IPS-18a (cell line): ENCODE results near the gene CDKAL1.

ENCODE experiments used
- H3K27ac ChIP-seq: one replicate; pipeline ENCODE4 v1.5.1; 2013; ENCODE audit warnings: low read length
- H3K27me3 ChIP-seq: one replicate; pipeline ENCODE4 v1.6.1; 2013; ENCODE audit warnings: mild to moderate bottlenecking, low read length; ENCODE audit not compliant: control insufficient read depth, insufficient read depth
- H3K36me3 ChIP-seq: one replicate; pipeline ENCODE4 v1.6.1; 2013; ENCODE audit warnings: low read depth, low read length; ENCODE audit not compliant: control insufficient read depth
- H3K4me1 ChIP-seq: one replicate; pipeline ENCODE4 v1.6.1; 2013; ENCODE audit warnings: low read depth, low read length; ENCODE audit not compliant: control insufficient read depth
- H3K4me3 ChIP-seq: one replicate; pipeline ENCODE4 v1.5.1; 2013; ENCODE audit warnings: low read length
- H3K9ac ChIP-seq: one replicate; pipeline ENCODE4 v1.6.1; 2013; ENCODE audit warnings: mild to moderate bottlenecking, low read length, moderate library complexity
- H3K9me3 ChIP-seq: one replicate; pipeline ENCODE4 v1.6.1; 2013; ENCODE audit warnings: low read depth, low read length; ENCODE audit not compliant: control insufficient read depth

Gene CDKAL1

DNA sequence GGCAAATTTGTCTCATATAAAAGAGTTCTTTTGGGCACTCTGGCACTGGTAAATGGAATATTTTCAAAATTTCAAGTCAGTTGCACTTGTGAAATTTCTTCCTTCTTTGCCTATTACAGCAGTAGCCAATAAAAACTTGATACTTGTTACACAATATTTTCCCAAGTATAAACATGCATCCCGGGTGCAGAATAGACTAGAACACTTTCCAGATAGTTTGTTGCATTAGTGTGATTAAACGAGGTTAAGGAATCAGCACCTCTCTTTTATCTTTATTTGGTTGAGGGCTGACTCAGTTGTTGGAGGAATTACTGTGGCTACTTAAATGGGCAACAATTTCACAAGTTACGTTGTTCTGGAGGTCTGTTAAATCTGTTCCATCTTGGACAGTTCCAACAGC lies 467.5 kb downstream of the CDKAL1 start:
- Histone ChIP-seq H3K36me3 (no peaks in the 10 kb centered on the region), H3K27ac (no peak overlapping the region), H3K4me3 (no peak overlapping the region), H3K4me1 (peaks cover 20% of the 10 kb centered on the region), H3K27me3 (no peaks in the 10 kb centered on the region), H3K9me3 (no peaks in the 10 kb centered on the region), H3K9ac (no peak overlapping the region)

DNA sequence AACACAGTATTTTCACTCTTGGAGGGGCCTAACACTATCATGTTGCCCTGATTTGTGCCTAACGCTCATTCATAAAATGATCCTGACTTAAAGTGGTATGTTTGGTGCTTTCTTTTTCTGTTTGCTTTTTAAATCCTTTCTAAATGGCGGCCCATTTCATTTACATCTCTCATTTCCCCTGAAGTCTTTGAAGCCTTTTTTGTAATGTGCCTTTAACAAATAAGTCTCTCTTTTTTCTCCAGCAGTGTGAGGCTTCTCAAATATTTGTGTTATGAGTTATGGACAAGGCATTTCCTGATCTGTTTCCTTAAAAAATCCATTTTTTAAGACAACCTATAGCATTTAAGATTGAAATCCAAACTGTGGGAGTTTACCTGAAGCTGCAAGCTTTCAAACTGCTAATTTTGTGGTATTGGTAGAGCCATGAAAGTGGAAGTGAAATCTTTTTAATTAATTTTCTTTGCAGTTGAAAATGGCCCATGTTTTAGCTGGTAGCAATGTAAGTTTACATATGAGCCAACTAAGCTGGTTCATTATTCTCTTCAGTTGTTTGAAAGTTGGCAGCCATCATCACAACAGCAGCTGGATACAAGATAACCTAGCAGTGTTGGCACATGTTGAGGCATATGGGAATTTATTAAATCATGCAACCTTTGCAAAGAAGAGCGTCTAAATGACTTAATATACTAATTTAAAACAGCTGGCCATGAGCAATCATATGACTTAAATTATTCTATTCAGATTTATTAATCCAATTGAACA lies 469.7 kb downstream of the CDKAL1 start:
- H3K4me3 ChIP-seq, result no peak overlapping the region
- H3K9ac ChIP-seq, result no peak overlapping the region
- no peak overlapping the region for H3K27ac ChIP-seq
- H3K36me3 ChIP-seq, result no peaks in the 10 kb centered on the region
- peaks cover 4% of the 10 kb centered on the region for H3K4me1 ChIP-seq
- H3K27me3 ChIP-seq, result no peaks in the 10 kb centered on the region
- H3K9me3 ChIP-seq, result no peaks in the 10 kb centered on the region

DNA sequence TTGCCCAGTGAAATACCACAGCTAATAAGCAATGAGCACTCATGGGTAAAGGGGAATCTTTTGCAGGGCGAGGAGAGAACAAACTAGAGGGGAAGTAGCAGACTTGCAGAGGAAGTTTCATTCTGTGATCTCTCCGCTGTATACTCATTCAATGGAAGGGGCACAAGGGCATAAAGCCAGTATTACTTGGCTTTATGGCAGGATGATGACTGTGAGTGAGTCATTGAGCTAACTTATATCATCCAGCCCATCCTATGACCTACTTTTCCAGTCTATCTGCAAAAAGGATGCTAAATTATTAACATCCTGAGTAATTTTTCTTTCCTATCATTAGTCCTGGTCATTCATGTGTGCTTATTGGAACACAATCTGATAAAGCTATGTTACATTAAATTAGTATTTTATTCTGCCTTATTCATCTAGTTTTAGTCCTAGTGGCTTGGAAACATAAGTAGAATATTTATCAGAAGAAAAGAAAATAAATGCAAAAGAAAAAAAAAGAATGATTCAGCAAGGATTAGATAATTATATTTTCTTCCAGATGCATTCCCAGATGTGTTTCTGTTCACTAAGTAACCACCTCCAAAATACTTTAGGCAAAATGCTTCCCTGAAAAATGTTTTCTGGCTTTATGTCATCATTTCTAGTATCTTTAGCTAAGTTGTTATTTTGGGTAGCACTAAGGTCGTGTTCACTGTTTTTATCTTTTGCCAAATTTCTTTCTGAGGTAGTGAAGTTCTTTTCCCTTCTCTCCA lies 471.7 kb downstream of the CDKAL1 start:
- no peak overlapping the region for H3K27ac ChIP-seq
- H3K9ac ChIP-seq, result no peak overlapping the region
- no peaks in the 10 kb centered on the region for H3K27me3 ChIP-seq
- H3K4me1 ChIP-seq, result no peaks in the 10 kb centered on the region
- H3K36me3 ChIP-seq, result no peaks in the 10 kb centered on the region
- no peak overlapping the region for H3K4me3 ChIP-seq
- H3K9me3 ChIP-seq, result no peaks in the 10 kb centered on the region

DNA sequence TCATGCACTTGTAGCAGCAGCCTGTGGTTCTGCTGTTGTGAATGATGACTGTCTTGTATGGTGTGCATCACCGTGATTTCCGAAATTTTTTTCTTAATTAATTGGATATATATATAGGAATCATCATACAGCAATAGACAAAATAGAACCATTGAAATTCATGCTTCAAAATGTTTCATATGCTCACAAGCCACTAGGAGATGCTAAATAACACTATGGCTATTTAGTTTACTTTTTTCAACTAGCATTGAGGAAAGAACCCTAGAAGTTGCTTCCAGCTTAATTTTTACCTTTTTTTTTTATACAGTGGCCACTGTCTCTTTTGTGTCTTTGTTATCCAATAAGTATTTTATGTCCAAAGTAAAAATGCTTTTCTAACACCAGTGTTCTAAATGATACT lies 485.4 kb downstream of the CDKAL1 start:
- Histone ChIP-seq H3K9ac (no peak overlapping the region), H3K9me3 (no peaks in the 10 kb centered on the region), H3K4me1 (peaks cover 7% of the 10 kb centered on the region), H3K36me3 (no peaks in the 10 kb centered on the region), H3K27ac (no peak overlapping the region), H3K27me3 (no peaks in the 10 kb centered on the region), H3K4me3 (no peak overlapping the region)

DNA sequence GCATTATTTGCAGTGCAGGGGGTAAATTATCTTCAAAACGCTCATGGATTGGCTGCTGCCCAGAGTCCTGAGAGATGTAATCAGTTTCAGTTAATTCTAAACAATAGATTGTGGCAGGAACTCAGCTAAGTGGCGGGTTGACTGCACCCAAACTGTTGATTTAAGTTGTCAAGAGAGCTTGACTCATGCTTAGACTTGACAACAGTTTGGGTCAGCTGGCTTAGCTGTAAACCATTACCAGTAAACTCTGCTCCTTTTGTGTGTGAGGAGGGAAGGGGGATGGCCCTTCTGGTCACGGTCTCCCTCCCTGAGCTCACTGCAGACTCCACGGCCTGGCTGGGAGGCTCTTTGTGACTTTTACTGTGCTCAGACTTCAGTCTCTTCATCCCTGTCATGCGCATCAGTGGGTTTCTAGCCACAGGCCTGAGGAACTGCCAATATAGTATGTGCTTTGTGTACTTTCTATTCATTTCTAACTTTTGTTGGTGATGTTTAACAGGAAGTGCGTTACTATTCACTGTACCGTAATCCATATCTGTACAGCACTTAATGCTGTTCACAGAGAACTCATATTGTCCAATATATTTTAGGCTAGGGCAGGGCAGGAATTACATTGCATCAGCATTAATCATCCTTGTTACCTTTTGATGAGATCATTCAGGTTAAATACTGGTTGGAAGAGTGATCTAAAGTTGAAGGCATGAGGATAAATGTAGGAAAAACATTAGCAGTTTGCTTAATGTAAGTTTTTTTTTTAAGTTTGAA lies 488.3 kb downstream of the CDKAL1 start:
- Histone ChIP-seq H3K9me3 (no peaks in the 10 kb centered on the region), H3K27me3 (no peaks in the 10 kb centered on the region), H3K27ac (no peak overlapping the region), H3K36me3 (no peaks in the 10 kb centered on the region), H3K9ac (no peak overlapping the region), H3K4me1 (peaks cover 7% of the 10 kb centered on the region), H3K4me3 (no peak overlapping the region)

DNA sequence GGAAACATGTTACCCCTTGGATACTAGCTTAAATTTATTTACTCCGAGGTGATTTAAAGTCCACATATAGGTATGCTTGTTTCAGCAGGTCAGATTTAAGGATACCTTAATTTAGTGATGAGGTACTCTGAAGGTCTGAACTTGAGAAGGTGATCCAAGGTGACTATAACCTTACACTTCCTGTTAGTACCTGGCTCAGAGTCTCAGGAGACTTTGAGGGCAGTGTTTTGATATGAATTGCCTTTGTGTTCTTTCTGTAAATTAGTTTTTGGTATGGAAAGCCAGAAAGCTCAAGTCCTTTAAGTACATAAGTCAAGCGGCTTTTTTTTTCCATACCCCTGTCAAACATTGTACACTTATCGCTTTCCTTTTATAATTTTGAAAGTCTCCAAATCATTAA lies 489.0 kb downstream of the CDKAL1 start:
- Histone ChIP-seq H3K9me3 (no peaks in the 10 kb centered on the region), H3K36me3 (no peaks in the 10 kb centered on the region), H3K27ac (no peak overlapping the region), H3K4me3 (no peak overlapping the region), H3K4me1 (peaks cover 7% of the 10 kb centered on the region), H3K9ac (no peak overlapping the region), H3K27me3 (no peaks in the 10 kb centered on the region)

DNA sequence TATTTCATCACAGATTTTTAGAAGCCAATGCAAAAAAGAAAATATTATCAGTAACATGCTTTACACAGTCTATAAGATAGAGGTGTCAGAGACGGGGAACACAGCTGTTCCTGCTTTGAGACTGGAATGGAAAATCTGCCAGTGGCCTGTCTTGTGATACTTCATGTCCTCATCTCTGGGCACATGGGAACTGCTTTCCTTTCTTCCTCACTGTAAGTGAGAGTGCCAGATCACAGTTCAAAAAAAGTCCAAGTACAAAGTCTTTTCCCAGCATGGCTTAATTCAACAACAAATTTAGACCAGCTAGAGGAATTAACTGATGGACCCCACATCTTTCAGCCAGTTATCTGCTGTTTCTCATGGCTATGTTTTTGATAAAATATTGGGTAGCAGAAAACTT lies 490.4 kb downstream of the CDKAL1 start:
- Histone ChIP-seq H3K4me3 (no peak overlapping the region), H3K27ac (no peak overlapping the region), H3K36me3 (no peaks in the 10 kb centered on the region), H3K9me3 (no peaks in the 10 kb centered on the region), H3K9ac (no peak overlapping the region), H3K27me3 (no peaks in the 10 kb centered on the region), H3K4me1 (peaks cover 7% of the 10 kb centered on the region)

DNA sequence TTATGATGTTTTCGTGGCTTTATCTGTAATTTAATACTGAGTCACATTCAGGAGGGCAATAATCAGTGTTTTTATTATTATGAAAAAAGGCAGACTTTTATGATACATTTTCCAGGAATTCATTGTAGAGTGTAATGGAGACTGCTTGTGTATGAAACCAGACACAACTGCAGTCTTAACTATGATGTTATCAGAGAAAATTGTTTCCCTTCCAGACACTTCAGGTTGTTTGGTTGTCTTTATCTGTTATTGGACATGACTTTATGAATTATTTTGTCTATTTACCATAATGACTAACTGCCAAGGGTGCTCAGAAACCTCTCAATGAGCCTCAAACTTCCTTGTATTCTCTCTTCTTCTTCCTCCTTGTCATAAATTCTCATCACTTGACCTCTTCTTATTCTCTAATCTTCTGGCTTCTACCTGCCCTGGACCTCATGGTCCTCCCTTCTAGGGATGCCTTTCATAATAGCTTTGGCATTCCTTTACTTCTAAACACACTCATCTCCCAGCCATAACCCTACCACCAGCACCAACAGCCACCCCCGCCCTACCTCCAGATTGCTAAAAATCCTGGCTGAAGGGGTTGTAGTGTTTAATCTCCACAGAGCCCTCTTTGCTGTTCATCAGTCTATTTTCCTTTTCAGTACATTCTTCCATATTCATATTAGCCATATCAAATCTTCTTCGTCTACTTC lies 492.5 kb downstream of the CDKAL1 start:
- Histone ChIP-seq H3K4me1 (peaks cover 7% of the 10 kb centered on the region), H3K27ac (no peak overlapping the region), H3K9ac (no peak overlapping the region), H3K36me3 (no peaks in the 10 kb centered on the region), H3K4me3 (no peak overlapping the region), H3K9me3 (no peaks in the 10 kb centered on the region), H3K27me3 (no peaks in the 10 kb centered on the region)

DNA sequence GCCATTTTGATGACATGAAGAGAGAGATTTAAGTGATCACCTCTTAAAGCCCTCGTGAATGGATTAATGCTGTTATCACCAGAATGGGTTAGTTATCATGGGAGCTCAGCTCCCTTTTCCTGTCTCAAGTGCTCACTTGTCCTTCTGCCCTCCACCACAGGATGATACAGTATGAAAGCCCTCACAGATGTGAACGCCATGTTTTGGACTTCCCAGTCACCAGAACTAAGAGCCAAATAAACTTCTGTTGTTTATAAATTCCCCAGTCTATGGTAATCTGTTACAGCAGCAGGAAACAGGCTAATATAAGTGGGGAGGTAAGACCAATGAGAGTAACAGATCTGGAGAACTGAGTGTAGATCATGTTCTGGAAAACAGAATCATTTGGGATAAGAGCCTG lies 493.2 kb downstream of the CDKAL1 start:
- H3K4me3 ChIP-seq, result no peak overlapping the region
- H3K9me3 ChIP-seq, result no peaks in the 10 kb centered on the region
- H3K4me1 ChIP-seq, result peaks cover 3% of the 10 kb centered on the region
- no peak overlapping the region for H3K9ac ChIP-seq
- no peaks in the 10 kb centered on the region for H3K36me3 ChIP-seq
- H3K27me3 ChIP-seq, result no peaks in the 10 kb centered on the region
- H3K27ac ChIP-seq, result no peak overlapping the region

DNA sequence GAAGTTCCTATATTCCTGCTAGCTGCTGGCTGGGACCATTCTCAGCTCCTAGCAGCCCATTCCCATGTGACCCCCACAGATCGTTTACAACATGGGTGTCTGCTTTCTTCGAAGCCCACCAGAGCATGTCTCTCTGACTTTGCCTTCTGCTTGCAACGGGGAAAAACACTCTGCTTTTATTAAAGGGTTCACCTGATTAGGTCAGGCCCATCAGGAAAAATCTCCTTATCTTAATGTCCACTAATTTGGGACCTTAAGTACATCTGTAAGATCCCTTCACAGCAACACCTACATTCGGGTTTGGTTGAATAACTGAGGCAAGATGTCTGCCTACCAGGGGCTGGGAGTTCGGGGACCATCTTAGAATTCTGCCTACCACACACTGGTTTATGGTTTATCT lies 496.9 kb downstream of the CDKAL1 start:
- H3K27me3 ChIP-seq, result no peaks in the 10 kb centered on the region
- H3K9ac ChIP-seq, result no peak overlapping the region
- no peak overlapping the region for H3K4me3 ChIP-seq
- no peaks in the 10 kb centered on the region for H3K9me3 ChIP-seq
- H3K36me3 ChIP-seq, result no peaks in the 10 kb centered on the region
- H3K4me1 ChIP-seq, result no peaks in the 10 kb centered on the region
- no peak overlapping the region for H3K27ac ChIP-seq

DNA sequence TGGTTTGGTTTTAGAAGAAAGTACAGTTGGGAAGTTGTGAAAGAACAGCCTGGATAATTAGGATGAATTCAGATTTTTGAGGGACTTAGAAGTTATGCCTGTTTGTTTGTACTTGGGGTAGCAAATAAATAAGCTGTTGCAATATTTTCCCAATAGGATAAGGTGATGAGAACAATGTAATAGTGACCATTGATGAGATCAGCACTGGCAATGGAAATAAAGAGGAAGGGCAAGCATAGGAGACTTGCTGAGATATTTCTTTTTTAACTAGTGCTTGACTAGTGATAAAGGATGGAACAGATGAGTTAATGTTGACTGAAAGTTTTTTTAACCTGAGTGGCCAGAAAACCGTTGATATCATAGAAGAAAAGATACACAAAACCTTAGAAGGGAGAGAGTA lies 498.8 kb downstream of the CDKAL1 start:
- Histone ChIP-seq H3K27ac (no peak overlapping the region), H3K9me3 (no peaks in the 10 kb centered on the region), H3K9ac (no peak overlapping the region), H3K27me3 (no peaks in the 10 kb centered on the region), H3K36me3 (no peaks in the 10 kb centered on the region), H3K4me3 (no peak overlapping the region), H3K4me1 (no peaks in the 10 kb centered on the region)
